Endothelial cell of umbilical vein (primary cell): ENCODE measurements around the gene SDC3. TPM values are rescaled to one million over a fixed set of nuclear protein-coding genes. Genes with fewer than 3 reads are reported as not detected.

Experiments used
- BruUV-seq: library from RNA; stranded (reverse); fragments of 400-500 nt; replicated peaks from 2 replicates; lab custom pipeline; 2021; lab: Mats Ljungman, UMichigan
- CTCF ChIA-PET: fragments of 300-600, 350-600 bp; sonication (Branson Sonifier 250); formaldehyde crosslinking; loops from one replicate; lab custom pipeline; 2021; ENCODE audit warnings: antibody characterized with exemption, inconsistent platforms; lab: Charles Lee
- POLR2A ChIA-PET: fragments of 300-600, 350-600 bp; sonication (Branson Sonifier 250); formaldehyde crosslinking; loops from one replicate; lab custom pipeline; 2021; ENCODE audit warnings: antibody characterized with exemption, inconsistent platforms; lab: Charles Lee
- DNase-seq: peaks from one replicate; pipeline ENCODE4 v3.0.0-alpha.2; 2011; ENCODE audit warnings: low read depth, low spot score
- FAIRE-seq: peaks from 2 replicates; lab custom pipeline; 2011; peaks lifted over from hg19 to GRCh38; lab: Jason Lieb, UNC
- H2AFZ ChIP-seq: 2 replicates; pipeline ENCODE4 v1.6.0; 2012; ENCODE audit warnings: low read depth, low read length, control low read depth, inconsistent platforms
- H3K27ac ChIP-seq: 2 replicates; pipeline ENCODE4 v1.5.1; 2011; ENCODE audit warnings: low read depth, mild to moderate bottlenecking, control low read depth, low read length, moderate library complexity; ENCODE audit not compliant: insufficient read depth
- H3K27me3 ChIP-seq, 2 experiments: 2 replicates each; pipeline versions ENCODE4 v1.6.0 to v1.6.1; 2011; ENCODE audit warnings: low read length in 2 of 2, mixed read lengths in 1 of 2; ENCODE audit not compliant: control insufficient read depth in 2 of 2, insufficient read depth in 2 of 2
- H3K36me3 ChIP-seq, 2 experiments: 2 replicates in 1 of 2; 3 replicates in 1 of 2; pipeline ENCODE4 v1.5.1; 2011; ENCODE audit warnings: low read length in 2 of 2, mild to moderate bottlenecking in 1 of 2, moderate library complexity in 1 of 2; ENCODE audit not compliant: control insufficient read depth in 2 of 2, insufficient read depth in 2 of 2; ENCODE audit errors: extremely low read depth in 1 of 2
- H3K4me1 ChIP-seq: 3 replicates; pipeline ENCODE4 v1.5.1; 2011; ENCODE audit warnings: mild to moderate bottlenecking, low read length; ENCODE audit not compliant: control insufficient read depth, insufficient read depth; ENCODE audit errors: extremely low read depth
- H3K4me2 ChIP-seq: 2 replicates; pipeline ENCODE4 v1.6.1; 2011; ENCODE audit warnings: low read length, control low read depth, mixed read lengths; ENCODE audit not compliant: insufficient read depth
- H3K4me3 ChIP-seq, 3 experiments: fragments of 200-600 bp in 1 of 3; sonication (generic), shearing (Covaris generic) in 1 of 3; replicated peaks in 1 of 3; 2 replicates each; pipeline ENCODE4 v1.5.1; 2011 to 2016; ENCODE audit warnings: control low read depth in 3 of 3, low read length in 3 of 3, mild to moderate bottlenecking in 2 of 3, inconsistent platforms in 1 of 3, low read depth in 1 of 3, moderate library complexity in 1 of 3; ENCODE audit not compliant: insufficient read depth in 1 of 3
- H3K79me2 ChIP-seq: 2 replicates; pipeline ENCODE4 v1.6.0; 2012; ENCODE audit warnings: low read length, inconsistent platforms; ENCODE audit not compliant: control insufficient read depth, insufficient read depth
- H3K9ac ChIP-seq: replicated peaks from 2 replicates; pipeline ENCODE3; 2011; ENCODE audit warnings: low read length, control low read depth; ENCODE audit not compliant: insufficient read depth; ENCODE audit errors: extremely low read depth
- H3K9me1 ChIP-seq: replicated peaks from 3 replicates; pipeline ENCODE4 v1.6.0; 2011; ENCODE audit warnings: mild to moderate bottlenecking, low read length; ENCODE audit not compliant: control insufficient read depth, insufficient read depth; ENCODE audit errors: extremely low read depth
- H3K9me3 ChIP-seq: replicated peaks from 2 replicates; pipeline ENCODE4 v1.5.1; 2012; ENCODE audit warnings: low read length, inconsistent platforms; ENCODE audit not compliant: control insufficient read depth, insufficient read depth
- H4K20me1 ChIP-seq: replicated peaks from 2 replicates; pipeline ENCODE3; 2011; ENCODE audit warnings: mild to moderate bottlenecking, low read length; ENCODE audit not compliant: control insufficient read depth, insufficient read depth; ENCODE audit errors: extremely low read depth
- EZH2 ChIP-seq: IDR thresholded peaks from 2 replicates; pipeline ENCODE4 v1.6.1; 2012; ENCODE audit warnings: borderline replicate concordance, low read depth, mild to moderate bottlenecking, moderate library complexity, low read length, inconsistent platforms; ENCODE audit not compliant: severe bottlenecking
- FOS ChIP-seq: IDR thresholded peaks from 2 replicates; pipeline ENCODE4 v1.6.1; 2011; ENCODE audit warnings: mild to moderate bottlenecking, low read length, moderate library complexity, borderline replicate concordance; ENCODE audit not compliant: insufficient read depth
- GATA2 ChIP-seq: IDR thresholded peaks from 2 replicates; pipeline ENCODE4 v1.7.0; 2011; ENCODE audit warnings: low read depth, mild to moderate bottlenecking, moderate library complexity, mixed read lengths, low read length; ENCODE audit not compliant: insufficient read length, insufficient read depth
- JUN ChIP-seq: IDR thresholded peaks from 2 replicates; pipeline ENCODE4 v1.6.1; 2011; ENCODE audit warnings: borderline replicate concordance, low read depth; ENCODE audit not compliant: insufficient read length, insufficient read depth
- MYC ChIP-seq: IDR thresholded peaks from one replicate; pipeline ENCODE4 v1.6.1; 2011; ENCODE audit warnings: mild to moderate bottlenecking, low read depth, low read length
- POLR2A ChIP-seq: IDR thresholded peaks from 2 replicates; pipeline ENCODE4 v1.6.1; 2012; ENCODE audit warnings: low read depth, mild to moderate bottlenecking, control low read depth, low read length
- POLR2AphosphoS5 ChIP-seq: IDR thresholded peaks from 2 replicates; pipeline ENCODE4 v1.6.1; 2012; ENCODE audit warnings: low read depth, mild to moderate bottlenecking, control low read depth, low read length, moderate library complexity; ENCODE audit not compliant: insufficient read depth
- dilution Hi-C: fragments of 300-500 bp; cut with MboI; formaldehyde crosslinking; loops from one replicate; pipeline ENCODE4 v1.15.0; 2019; ENCODE audit warnings: low sequenced_read_pairs; ENCODE audit not compliant: extremely low pct_ligation_motif_present
- intact Hi-C: fragments of 100-400 bp; cut with micrococcal nuclease; formaldehyde crosslinking; loops from one replicate; pipeline ENCODE4 v1.10.0; 2022
- polyA plus RNA-seq, 4 experiments: library from polyadenylated mRNA; depleted of rRNA in 3 of 4; stranded (reverse) in 3 of 4; unstranded in 1 of 4; fragments of >200 nt; gene quantifications; 2 replicates each; pipeline versions ENCODE4 v1.2.1 to v1.2.3, GENCODE V29; 2011 to 2012; ENCODE audit warnings: missing spikeins in 1 of 4
- total RNA-seq: library from RNA; stranded (reverse); gene quantifications from 2 replicates; pipeline ENCODE4 v1.2.3, GENCODE V29; 2021
- TF ChIP-seq, protein P1 (sequence below), 2 donors: IDR thresholded peaks; 1 replicate in 1 of 2; 2 replicates in 1 of 2; pipeline ENCODE4 v1.5.1; 2011; ENCODE audit warnings: low read length in 2 of 2, mild to moderate bottlenecking in 2 of 2, moderate library complexity in 2 of 2, control low read depth in 1 of 2, inconsistent platforms in 1 of 2, low read depth in 1 of 2; ENCODE audit not compliant: insufficient read depth in 1 of 2; ENCODE audit errors: extremely low read depth in 1 of 2
- TF ChIP-seq, protein P2 (sequence below): IDR thresholded peaks from 2 replicates; pipeline ENCODE4 v1.6.1; 2011; ENCODE audit not compliant: insufficient read depth, insufficient read length

Gene SDC3
- total and polyA plus RNA-seq, 2 donors (not counting 3 experiments of a cell fraction or from before 2014, with no cell fraction given) = 7.1 to 25.9 TPM

DNA sequence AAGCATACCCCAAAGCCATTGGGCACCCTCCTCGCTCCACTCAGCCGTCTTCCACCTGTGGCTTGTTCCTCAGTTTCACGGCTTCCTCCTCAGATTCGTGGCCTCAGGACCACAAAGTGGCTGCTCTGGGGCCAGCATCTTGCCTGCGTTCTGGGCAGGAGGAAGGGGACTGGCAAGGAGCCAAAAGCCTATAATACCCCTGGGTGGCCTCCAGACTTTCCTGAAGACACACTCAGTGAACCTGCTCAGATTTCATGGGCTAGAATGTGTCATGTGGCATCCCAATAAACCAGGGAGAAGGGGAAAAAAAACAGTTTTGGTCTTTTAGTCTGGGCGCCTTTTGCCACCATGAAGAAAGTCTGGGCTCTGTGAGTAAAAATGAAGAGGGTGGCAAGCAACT is 62.0 kb downstream of the SDC3 start:
- ChIA-PET POLR2A (interaction anchor here (2.7 kb wide), 1 partner anchor 22 kb away, joined by 9 read pairs; no protein-coding TSS in a partner anchor), CTCF (interaction anchor here (0.8 to 2.4 kb wide), 3 partner anchors 30 to 67 kb away, joined by 3 to 18 read pairs (median 3); no protein-coding TSS in a partner anchor)
- Histone ChIP-seq H4K20me1 (no peaks in the 10 kb centered on the region), H3K9me1 (no peaks in the 10 kb centered on the region), H3K9me3 (no peaks in the 10 kb centered on the region), H3K9ac (no peak overlapping the region), H3K27me3 (peaks cover 36% of the 10 kb centered on the region in 2 experiments), H2AFZ (no peak overlapping the region), H3K27ac (no peak overlapping the region), H3K4me2 (peak overlapping the region; percentile 20), H3K36me3 (no peaks in the 10 kb centered on the region), H3K4me3 (no peak overlapping the region), H3K79me2 (no peaks in the 10 kb centered on the region), H3K4me1 (peaks cover 14% of the 10 kb centered on the region)
- no peak for TF ChIP-seq EZH2
- TF ChIP-seq GATA2 = no peak
- TF ChIP-seq, protein P1, sequence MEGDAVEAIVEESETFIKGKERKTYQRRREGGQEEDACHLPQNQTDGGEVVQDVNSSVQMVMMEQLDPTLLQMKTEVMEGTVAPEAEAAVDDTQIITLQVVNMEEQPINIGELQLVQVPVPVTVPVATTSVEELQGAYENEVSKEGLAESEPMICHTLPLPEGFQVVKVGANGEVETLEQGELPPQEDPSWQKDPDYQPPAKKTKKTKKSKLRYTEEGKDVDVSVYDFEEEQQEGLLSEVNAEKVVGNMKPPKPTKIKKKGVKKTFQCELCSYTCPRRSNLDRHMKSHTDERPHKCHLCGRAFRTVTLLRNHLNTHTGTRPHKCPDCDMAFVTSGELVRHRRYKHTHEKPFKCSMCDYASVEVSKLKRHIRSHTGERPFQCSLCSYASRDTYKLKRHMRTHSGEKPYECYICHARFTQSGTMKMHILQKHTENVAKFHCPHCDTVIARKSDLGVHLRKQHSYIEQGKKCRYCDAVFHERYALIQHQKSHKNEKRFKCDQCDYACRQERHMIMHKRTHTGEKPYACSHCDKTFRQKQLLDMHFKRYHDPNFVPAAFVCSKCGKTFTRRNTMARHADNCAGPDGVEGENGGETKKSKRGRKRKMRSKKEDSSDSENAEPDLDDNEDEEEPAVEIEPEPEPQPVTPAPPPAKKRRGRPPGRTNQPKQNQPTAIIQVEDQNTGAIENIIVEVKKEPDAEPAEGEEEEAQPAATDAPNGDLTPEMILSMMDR (IDR thresholded peaks at IDR 0.05; ENCODE audit: extremely low read depth in 1 of 2, insufficient read depth in 1 of 2, low read depth in 1 of 2, low read length in 2 of 2) = no peak
- no peak for TF ChIP-seq POLR2A
- TF ChIP-seq POLR2AphosphoS5 = no peak
- no peak for TF ChIP-seq FOS
- TF ChIP-seq MYC = no peak
- TF ChIP-seq, protein P2, sequence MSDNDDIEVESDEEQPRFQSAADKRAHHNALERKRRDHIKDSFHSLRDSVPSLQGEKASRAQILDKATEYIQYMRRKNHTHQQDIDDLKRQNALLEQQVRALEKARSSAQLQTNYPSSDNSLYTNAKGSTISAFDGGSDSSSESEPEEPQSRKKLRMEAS = no peak
- TF ChIP-seq JUN = no peak
- BruUV-seq = no TSS peak
- dilution Hi-C loops (no loop called here), intact Hi-C loops (loop anchor here (2.0 kb wide), 1 partner anchor 46 kb away; no protein-coding TSS in a partner anchor)
- FAIRE-seq (no peak), DNase-seq (no peak)
